ENCODE measurements around the gene RNF40.

Gene RNF40

DNA sequence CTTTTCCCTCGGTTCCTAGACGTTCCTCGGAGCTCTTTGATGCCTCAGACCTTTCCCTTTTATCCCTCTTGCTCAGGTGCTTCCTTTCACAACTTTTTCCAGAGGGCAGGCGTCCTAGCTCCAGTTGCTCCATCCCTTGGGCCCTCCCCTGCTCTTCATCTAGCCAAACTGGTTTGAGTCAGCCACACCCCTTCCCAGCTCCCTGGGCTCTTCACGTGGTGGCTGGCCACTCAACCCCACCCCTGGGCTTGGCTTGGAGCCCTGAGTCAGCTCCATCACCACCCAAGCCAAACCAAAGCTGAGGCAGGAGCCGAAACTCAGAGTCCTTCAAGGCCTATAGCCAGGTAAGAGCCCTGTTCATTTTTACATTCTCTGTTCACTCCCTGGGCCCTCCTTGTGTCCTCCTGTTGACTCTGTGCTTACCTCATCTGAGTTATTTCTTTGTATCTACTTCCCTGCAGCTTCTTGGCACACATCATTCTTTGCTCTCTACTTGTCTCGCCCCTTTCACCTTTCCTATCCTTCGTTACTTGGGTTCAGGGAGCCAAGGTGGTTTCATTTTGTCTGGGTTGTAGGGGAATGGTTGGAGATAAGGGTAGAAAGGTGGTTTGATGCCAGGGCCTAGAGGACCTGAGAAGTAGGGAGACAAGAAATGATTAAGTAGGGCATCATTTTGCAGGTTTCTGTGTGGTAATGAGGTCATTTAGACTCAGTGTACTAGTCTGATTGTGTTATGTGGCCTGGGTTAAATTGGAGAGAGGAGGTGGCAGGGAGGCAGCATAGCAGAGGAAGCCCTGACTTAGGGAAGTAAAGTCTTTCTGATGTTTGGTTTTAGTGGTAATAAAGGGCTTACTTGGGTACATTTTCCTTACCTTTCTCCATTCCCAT, 21.5 kb upstream of the RNF40 start:
- peak; percentile 80 for DNase-seq (ENCODE audit: low read depth)
- H3K4me3 ChIP-seq (ENCODE audit: low read length), result no peak overlapping the region
- TF ChIP-seq, protein P1, sequence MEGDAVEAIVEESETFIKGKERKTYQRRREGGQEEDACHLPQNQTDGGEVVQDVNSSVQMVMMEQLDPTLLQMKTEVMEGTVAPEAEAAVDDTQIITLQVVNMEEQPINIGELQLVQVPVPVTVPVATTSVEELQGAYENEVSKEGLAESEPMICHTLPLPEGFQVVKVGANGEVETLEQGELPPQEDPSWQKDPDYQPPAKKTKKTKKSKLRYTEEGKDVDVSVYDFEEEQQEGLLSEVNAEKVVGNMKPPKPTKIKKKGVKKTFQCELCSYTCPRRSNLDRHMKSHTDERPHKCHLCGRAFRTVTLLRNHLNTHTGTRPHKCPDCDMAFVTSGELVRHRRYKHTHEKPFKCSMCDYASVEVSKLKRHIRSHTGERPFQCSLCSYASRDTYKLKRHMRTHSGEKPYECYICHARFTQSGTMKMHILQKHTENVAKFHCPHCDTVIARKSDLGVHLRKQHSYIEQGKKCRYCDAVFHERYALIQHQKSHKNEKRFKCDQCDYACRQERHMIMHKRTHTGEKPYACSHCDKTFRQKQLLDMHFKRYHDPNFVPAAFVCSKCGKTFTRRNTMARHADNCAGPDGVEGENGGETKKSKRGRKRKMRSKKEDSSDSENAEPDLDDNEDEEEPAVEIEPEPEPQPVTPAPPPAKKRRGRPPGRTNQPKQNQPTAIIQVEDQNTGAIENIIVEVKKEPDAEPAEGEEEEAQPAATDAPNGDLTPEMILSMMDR (conservative IDR thresholded peaks at IDR 0.05; ENCODE audit: low read length), result no peak

DNA sequence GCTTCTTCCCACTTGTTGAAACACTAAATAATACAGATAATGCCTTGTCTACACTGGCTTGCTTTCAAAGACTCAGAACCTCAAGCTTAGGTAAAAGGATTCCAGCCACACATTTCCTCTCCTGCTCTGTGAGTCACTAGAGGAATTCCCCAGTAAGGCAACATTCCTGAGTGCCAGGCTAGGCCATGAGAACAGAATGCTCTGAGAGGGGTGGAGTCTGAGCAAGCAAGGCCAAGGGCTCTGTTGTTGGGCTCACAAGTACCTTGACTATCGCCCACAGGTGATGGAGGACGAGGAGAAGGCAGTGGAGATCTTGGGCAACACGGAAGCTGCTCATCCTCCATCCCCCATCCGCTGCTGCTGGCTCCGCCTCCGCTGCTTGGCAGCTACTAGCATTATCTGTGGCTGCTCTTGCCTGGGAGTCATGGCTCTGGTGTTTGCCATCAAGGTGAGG, 20.6 kb upstream of the RNF40 start:
- peak; percentile 83 for DNase-seq (ENCODE audit: low read depth)
- TF ChIP-seq, protein P1 (conservative IDR thresholded peaks at IDR 0.05; ENCODE audit: low read length), result no peak

DNA sequence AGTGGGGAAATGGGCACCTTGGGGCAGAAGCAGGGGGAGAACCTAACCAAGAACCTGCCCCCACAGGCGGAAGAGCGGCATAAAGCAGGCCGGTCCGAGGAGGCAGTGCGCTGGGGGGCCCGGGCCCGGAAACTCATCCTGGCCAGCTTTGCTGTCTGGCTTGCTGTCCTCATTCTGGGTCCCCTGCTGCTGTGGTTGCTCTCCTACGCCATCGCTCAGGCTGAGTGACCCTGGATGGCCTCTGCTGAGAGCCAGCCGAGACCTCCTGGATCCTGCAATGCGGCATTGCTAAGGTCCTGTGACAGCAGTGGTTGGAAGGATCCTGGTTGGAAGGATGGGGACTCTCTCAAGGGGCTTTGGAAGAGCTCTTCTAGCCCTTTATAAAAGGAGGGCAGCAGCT, 18.4 kb upstream of the RNF40 start:
- DNase-seq (ENCODE audit: low read depth), result no peak
- no peak overlapping the region for H3K4me3 ChIP-seq (ENCODE audit: low read length)
- TF ChIP-seq, protein P1 (conservative IDR thresholded peaks at IDR 0.05; ENCODE audit: low read length), result no peak

More for the DNA sequence above, 20.6 kb upstream of the RNF40 start:
- no peak overlapping the region for H3K4me3 ChIP-seq (ENCODE audit: low read length)

DNA sequence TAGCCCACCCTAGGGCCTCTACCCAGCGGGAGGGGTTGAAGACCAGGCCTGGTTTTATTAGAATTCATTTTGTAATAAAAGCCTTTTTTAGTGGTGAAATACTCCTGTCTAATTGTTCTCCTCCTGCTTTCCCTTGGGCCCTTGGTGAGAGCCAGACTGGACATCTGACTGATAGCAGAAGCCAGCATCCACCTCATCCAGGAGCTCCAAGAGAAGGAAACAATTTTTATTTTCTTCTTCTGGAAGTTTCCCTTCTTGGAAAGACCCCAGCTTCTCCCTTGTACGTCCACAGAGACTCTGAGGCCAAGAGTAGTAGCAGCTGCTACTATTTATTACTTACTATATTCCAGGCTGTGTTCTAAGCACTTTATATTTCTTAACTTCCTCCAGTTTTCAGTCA, 17.9 kb upstream of the RNF40 start:
- no peak overlapping the region for H3K4me3 ChIP-seq (ENCODE audit: low read length)
- DNase-seq (ENCODE audit: low read depth), result no peak
- TF ChIP-seq, protein P1 (conservative IDR thresholded peaks at IDR 0.05; ENCODE audit: low read length), result no peak

DNA sequence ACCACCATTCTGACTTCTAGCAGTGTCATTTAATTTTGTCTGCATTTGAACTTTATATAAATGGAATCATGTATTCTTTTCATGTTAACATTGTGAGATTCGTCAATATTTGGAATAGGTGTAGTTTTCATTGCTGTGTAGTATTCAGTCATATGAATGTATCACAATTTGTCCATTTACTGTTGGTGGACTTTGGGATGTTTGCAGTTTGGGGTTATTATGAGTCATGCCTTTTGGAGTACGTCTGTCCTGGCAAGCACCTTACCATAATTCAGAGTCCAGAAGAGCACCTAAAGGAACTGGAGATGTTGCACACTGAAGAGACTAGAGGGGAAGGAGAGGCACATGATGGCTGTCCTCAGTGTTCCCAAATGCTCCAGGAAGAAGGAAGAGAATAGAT, 17.0 kb upstream of the RNF40 start:
- no peak overlapping the region for H3K4me3 ChIP-seq (ENCODE audit: low read length)
- no peak for DNase-seq (ENCODE audit: low read depth)
- TF ChIP-seq, protein P1 (conservative IDR thresholded peaks at IDR 0.05; ENCODE audit: low read length), result no peak

DNA sequence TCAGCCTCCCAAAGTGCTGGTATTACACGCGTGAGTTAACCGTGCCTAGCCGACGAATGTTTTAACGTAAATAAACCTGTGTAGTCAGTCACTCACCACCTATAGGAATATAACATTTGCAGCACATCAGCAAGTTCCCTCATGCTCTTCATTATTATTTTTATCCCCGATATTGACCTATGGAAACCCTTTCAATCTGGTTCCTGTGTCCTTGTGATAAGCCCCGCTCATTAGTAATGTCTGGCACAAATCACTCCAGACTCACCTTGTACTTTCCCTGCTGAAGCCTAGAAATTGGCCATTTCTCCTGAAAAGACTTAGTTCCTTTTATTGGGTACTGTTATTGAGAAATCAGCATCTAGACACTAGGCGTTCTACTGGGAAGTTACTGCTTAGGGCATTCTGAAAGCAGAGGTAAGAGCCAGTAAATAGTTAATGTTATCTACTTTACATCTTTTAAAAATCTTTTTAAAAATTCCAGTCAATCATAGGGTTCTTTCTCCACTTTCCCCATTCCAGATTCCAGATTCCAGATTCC, 15.4 kb upstream of the RNF40 start:
- no peak overlapping the region for H3K4me3 ChIP-seq (ENCODE audit: low read length)
- TF ChIP-seq, protein P1 (conservative IDR thresholded peaks at IDR 0.05; ENCODE audit: low read length), result no peak
- DNase-seq (ENCODE audit: low read depth), result no peak

DNA sequence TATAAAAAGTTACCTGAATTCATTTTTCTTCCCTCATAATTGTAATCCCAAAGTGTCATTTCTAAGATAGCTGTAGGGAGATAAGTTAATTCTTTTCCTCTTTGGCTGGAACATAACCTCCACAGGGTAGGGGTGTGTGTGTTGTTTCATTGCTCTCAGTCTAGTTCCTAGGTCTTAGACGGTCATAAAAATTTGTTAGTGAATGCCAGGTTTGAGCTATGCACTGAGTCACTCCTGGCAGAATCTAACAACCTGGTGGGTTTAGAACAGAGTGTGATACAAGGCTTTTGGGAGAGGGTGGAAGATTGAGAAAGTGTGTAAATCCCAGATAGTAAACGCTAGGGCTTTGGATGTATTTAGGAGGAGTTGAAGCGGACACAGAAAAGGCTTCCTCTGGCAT, 14.8 kb upstream of the RNF40 start:
- H3K4me3 ChIP-seq (ENCODE audit: low read length), result no peak overlapping the region; the same call in 1 of the 2 replicates
- TF ChIP-seq, protein P1 (conservative IDR thresholded peaks at IDR 0.05; ENCODE audit: low read length), result no peak
- DNase-seq (ENCODE audit: low read depth), result peak; percentile 51
